GM12874 (cell line): ENCODE measurements around the gene VPS37D.

Source experiments
- TF ChIP-seq, protein P1 (sequence below): IDR thresholded peaks from 2 replicates; pipeline ENCODE4 v1.5.1; 2011; ENCODE audit warnings: low read depth, mild to moderate bottlenecking, control low read depth, low read length, moderate library complexity; ENCODE audit not compliant: insufficient read depth

VPS37D gene, protein sequence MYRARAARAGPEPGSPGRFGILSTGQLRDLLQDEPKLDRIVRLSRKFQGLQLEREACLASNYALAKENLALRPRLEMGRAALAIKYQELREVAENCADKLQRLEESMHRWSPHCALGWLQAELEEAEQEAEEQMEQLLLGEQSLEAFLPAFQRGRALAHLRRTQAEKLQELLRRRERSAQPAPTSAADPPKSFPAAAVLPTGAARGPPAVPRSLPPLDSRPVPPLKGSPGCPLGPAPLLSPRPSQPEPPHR

DNA sequence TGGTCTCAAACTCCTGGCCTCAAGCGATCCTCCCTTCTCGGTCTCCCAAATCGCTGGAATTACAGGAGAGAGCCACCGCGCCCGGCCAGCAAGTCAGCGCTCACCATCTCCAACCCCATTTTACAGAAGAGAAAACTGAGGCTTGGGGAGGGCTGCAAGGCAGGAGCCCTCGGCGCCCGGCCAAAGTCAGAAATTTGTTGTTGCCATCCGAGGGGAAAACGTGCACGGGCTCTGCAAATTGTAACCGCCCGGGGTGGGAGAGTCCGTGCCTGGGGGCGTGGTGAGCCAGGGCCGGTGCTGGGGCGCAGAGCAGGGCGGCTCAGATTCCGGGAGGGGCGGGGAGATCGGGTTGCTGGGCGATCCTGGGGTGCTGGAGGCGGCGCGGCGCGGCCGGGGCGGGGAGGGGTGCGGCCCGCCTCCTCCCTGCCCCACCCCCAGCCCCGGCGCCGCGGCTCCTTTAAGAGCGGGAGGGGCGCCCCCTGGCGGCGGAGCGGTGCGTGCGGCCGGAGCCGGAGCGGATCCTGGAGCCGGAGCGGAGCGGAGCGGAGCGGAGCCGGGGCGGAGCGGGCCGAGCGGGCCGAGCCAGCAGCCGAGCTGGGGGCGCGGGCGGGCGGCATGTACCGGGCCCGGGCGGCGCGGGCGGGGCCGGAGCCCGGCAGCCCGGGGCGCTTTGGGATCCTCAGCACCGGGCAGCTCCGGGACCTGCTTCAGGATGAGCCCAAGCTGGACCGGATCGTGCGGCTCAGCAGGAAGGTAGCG, at the start of gene VPS37D:
TSS of gene VPS37D (plus strand) at position 488 of the 759 bp plus-strand sequence. CDS start at position 616, 128 bp downstream.
- TF ChIP-seq, protein P1, sequence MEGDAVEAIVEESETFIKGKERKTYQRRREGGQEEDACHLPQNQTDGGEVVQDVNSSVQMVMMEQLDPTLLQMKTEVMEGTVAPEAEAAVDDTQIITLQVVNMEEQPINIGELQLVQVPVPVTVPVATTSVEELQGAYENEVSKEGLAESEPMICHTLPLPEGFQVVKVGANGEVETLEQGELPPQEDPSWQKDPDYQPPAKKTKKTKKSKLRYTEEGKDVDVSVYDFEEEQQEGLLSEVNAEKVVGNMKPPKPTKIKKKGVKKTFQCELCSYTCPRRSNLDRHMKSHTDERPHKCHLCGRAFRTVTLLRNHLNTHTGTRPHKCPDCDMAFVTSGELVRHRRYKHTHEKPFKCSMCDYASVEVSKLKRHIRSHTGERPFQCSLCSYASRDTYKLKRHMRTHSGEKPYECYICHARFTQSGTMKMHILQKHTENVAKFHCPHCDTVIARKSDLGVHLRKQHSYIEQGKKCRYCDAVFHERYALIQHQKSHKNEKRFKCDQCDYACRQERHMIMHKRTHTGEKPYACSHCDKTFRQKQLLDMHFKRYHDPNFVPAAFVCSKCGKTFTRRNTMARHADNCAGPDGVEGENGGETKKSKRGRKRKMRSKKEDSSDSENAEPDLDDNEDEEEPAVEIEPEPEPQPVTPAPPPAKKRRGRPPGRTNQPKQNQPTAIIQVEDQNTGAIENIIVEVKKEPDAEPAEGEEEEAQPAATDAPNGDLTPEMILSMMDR: peak; percentile 88

DNA sequence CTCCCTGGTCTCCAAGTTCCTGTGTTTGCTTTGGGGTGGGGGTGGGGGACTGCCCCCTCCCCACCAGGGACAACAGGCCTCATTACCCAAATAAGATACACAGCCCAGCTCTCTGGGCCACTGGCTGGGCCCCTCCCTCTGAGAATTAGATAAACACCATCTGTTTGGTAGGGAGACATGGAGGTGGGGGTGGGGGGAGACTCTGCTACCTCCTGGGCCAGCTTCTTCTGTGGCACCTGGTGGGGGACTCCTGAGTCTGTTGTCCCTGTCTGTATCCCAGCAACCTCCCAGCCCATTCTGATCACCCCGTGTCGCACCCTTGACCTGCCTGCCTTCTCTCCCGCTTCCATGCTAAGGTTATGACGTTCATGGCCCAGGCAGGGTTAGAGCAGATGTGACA, 49.1 kb upstream of the VPS37D start:
- TF ChIP-seq, protein P1: no peak

DNA sequence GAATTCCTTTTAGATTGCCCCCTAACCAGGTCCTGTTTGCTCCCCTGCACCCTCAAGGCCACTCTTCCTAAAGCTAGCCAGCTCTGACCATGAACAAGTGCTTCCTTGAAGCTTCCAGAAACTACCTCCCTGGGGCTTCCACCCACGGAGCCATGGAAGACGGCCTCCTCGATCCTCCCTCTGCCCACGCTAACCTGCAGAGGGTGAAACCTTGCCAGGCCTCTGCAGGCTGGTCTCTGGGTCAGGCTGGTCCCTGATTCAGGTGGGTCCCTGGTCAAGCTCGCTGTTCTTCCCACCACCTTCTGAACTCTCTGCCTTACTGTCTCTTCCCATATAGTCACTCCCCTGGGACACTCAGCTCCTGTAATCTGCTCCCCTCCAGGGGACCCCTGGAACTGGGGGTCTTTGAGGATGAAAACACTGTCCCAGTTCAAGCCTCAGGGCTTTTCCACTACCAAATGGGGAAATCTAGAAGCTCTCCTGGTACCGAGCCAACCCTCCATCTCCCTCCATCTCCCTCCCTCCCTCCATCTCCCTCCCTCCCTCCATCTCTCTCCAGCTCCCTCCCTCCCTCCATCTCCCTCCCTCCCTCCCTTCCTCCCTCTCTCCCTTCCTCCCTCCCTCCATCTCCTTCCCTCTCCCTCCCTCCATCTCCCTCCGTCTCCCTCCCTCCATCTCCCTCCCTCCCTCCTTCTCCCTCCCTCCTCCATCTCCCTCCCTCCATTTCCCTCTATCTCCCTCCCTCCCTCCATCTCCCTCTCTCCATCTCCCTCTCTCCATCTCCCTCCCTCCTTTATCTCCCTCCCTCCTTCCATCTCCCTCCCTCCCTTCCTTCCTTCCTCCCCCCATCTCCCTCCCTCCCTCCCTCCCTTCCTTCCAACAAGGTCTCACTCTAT, 46.2 kb upstream of the VPS37D start:
- TF ChIP-seq, protein P1: no peak

DNA sequence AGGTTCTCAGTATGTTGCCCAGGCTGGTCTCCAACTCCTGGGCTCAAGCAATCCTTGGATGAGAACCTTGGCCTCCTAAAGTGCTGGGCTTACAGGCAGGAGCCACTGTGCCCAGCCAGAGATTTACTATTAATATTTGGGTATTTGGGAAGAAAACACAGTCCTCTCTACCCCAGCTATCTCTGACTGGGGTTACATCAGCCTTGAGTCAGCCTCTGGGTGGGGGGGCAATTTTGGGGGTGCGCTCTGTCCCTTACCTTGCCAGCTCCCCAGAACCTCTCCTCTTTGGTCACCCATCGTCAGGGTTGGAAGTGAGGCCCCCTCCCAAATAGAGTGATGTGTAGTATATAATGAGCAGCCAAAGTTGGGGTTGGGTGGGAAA, 45.1 kb upstream of the VPS37D start:
- TF ChIP-seq, protein P1: no peak

DNA sequence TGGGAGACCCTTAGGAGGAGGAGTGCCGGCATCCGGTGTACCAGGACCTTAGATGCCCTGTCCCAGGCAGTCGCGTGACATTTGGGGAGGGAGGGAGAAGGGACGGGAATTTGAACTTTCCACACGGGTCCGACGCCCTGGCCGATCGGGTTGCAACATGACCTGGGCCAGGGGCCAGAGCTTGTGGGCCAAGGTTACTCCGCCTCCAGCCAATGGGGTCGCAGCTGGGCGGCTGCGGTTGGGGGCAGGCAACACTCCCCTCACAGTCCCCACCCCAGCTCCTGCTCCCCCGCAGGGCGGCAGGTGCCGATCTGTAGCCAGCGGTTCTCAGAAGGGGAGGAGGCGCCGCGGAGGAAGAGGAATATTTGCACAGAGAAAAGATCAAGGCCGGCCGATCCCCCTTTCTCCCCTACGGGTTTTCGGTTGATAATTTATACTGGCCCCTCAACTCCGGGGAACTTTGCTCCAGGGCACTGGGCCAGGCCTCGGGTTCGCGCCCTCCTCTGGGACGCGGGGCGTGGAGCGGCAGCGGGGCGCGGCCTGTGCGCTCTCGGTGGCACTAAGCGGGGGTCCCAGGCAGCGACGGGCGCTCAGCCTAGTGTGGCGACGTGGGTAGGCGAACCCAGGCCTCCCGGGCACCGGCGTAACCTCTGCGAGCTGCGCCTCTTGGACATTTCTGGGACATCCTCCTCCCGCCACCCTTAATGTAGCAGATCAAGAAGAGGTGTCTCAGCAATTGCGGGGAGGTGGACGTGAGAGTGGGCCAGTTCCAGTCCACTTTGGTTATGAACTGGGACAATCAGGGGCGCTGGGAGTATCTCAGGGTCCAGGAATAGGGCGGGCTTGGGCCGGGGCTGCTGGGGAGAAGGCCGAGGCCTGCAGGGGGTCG, 44.5 kb upstream of the VPS37D start:
- TF ChIP-seq, protein P1: no peak

DNA sequence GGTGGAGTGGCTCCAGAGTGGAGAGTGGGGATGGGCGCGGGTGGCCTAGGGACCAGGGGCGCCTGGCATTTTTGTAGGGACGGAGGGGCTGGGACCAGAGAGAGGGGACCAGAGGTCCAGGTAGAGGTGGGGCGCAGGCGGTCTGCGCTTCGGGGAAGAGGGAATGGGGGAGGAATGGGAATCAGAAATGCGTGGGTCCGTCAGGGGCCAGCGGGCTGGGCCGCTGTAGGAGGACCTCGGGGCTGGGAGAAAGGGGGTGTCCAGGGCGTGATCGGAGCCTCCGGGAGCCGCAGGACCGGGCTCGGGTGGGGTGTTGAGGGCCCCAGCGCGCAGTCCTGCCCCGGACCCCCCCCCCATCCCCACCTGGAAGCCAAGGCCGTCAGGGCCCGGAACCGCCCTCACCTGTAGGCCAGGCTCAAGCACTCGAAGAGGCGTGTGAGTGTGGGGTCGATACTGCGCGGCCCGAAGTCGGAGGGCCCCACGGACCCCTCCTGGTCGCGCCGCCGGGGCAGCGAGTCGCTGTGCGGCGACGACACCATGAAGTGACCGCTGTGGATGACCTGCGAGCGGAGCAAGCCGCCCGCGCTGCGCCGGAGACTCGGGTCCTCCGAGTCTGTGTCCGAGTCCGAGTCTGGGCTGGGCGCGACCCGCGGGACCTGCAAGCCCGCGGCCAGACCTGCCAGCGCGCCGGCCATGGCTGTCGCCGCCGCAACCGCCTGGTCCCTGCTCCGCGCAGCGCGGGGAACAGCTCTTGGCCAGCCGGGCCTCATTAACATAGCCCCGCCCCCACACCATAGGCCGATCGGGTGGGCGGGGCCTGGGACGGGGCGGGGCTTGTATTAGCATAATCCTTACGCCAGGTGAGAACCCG, 43.6 kb upstream of the VPS37D start, which contains the start of gene MLXIPL:
TSS of gene MLXIPL (minus strand) at position 725 of the 871 bp plus-strand sequence. CDS start at position 695, 30 bp downstream.
- TF ChIP-seq, protein P1: no peak
